ENCODE data around the gene CDC45. TPM values are rescaled to one million over a fixed set of nuclear protein-coding genes. Genes with fewer than 3 reads are reported as not detected.

The CDC45 gene
- total RNA-seq, 1 experiment from 2014 or later = 29.1 TPM

DNA sequence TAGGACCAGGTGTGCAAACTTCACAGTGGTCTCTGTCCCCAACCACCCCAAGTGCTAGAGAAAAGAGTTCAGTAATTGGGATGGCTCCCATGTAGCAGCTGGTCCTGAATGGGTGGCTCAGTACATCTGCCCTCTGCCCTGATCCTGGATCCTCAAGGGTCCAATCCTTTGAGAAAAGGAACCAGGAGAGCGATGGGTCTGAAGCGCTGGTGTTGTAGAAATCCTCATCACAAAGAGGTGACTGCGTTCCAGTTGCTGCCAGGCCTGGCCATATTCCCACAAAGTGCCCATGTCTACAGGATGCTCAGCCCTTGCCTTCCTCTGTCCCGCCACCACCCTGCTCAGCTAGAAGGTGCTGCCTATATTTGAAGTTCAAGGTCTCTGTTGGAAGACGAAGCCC lies 26.0 kb upstream of the CDC45 start:
- H3K36me3 ChIP-seq (ENCODE audit: low read depth) = no peaks in the 10 kb centered on the region

DNA sequence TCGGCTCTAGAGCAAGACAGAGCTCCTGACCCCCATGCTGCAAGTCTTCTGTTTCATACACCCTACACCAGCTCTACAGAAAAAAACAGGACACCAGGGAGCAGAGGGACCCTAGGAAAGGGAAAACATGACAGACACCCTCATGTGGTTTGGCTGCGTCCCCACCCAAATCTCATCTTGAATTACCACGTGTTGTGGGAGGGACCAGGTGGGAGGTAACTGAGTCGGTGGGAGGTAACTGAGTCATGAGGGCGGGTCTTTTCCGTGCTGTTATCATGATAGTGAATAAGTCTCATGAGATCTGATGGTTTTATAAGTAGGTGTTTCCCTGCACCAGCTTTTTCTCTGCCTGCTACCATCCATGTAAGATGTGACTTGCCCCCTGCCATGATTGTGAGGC lies 25.6 kb upstream of the CDC45 start:
- Histone ChIP-seq H3K36me3 (ENCODE audit: low read depth) (no peaks in the 10 kb centered on the region), H3K79me2 (ENCODE audit: low read depth) (no peaks in the 10 kb centered on the region), H3K27me3 (ENCODE audit: insufficient read depth, low read depth) (no peaks in the 10 kb centered on the region), H3K27ac (no peak overlapping the region), H3K4me1 (replicated peaks; ENCODE audit: insufficient read depth) (no peaks in the 10 kb centered on the region), H2AFZ (no peak overlapping the region), H3K9me3 (ENCODE audit: insufficient read depth, low read depth) (no peaks in the 10 kb centered on the region), H3F3A (ENCODE audit: insufficient read depth, low read depth) (no peaks in the 10 kb centered on the region; the same call in 1 of the 2 replicates), H3K4me3 (no peak overlapping the region), H3K4me2 (no peak overlapping the region), H3K9me2 (ENCODE audit: insufficient read depth) (no peaks in the 10 kb centered on the region), H4K20me1 (ENCODE audit: insufficient read depth) (no peaks in the 10 kb centered on the region)
- ChIA-PET CTCF (no interaction called here), POLR2A (ENCODE audit: unreplicated experiment) (no interaction called here)
- TF ChIP-seq, protein P1, sequence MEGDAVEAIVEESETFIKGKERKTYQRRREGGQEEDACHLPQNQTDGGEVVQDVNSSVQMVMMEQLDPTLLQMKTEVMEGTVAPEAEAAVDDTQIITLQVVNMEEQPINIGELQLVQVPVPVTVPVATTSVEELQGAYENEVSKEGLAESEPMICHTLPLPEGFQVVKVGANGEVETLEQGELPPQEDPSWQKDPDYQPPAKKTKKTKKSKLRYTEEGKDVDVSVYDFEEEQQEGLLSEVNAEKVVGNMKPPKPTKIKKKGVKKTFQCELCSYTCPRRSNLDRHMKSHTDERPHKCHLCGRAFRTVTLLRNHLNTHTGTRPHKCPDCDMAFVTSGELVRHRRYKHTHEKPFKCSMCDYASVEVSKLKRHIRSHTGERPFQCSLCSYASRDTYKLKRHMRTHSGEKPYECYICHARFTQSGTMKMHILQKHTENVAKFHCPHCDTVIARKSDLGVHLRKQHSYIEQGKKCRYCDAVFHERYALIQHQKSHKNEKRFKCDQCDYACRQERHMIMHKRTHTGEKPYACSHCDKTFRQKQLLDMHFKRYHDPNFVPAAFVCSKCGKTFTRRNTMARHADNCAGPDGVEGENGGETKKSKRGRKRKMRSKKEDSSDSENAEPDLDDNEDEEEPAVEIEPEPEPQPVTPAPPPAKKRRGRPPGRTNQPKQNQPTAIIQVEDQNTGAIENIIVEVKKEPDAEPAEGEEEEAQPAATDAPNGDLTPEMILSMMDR (conservative IDR thresholded peaks at IDR 0.05) = no peak
- TF ChIP-seq EZH2 (IDR thresholded peaks at IDR 0.05; ENCODE audit: low read depth) = no peak
- intact Hi-C loops (cut with micrococcal nuclease; ENCODE audit: unreplicated experiment) = no loop called here
- no peak for DNase-seq
- BruUV-seq (replicated peaks) = no TSS peak

More for the DNA sequence above, 26.0 kb upstream of the CDC45 start:
- no peak overlapping the region for H2AFZ ChIP-seq
- no peak for TF ChIP-seq EZH2 (IDR thresholded peaks at IDR 0.05; ENCODE audit: low read depth)
- TF ChIP-seq, protein P1 (conservative IDR thresholded peaks at IDR 0.05) = no peak
- H3K4me3 ChIP-seq = no peak overlapping the region
- no peak overlapping the region for H3K4me2 ChIP-seq
- ChIA-PET CTCF (no interaction called here), POLR2A (ENCODE audit: unreplicated experiment) (no interaction called here)
- DNase-seq = no peak
- no peaks in the 10 kb centered on the region for H3K9me3 ChIP-seq (ENCODE audit: insufficient read depth, low read depth)
- H3K27me3 ChIP-seq (ENCODE audit: insufficient read depth, low read depth) = no peaks in the 10 kb centered on the region
- H3K27ac ChIP-seq = no peak overlapping the region
- no peaks in the 10 kb centered on the region for H3K9me2 ChIP-seq (ENCODE audit: insufficient read depth)
- intact Hi-C loops (cut with micrococcal nuclease; ENCODE audit: unreplicated experiment) = no loop called here
- no TSS peak for BruUV-seq (replicated peaks)
- no peaks in the 10 kb centered on the region for H3K79me2 ChIP-seq (ENCODE audit: low read depth)
- H4K20me1 ChIP-seq (ENCODE audit: insufficient read depth) = no peaks in the 10 kb centered on the region
- H3K4me1 ChIP-seq (replicated peaks; ENCODE audit: insufficient read depth) = no peaks in the 10 kb centered on the region
- H3F3A ChIP-seq (ENCODE audit: insufficient read depth, low read depth) = no peaks in the 10 kb centered on the region; the same call in 1 of the 2 replicates

DNA sequence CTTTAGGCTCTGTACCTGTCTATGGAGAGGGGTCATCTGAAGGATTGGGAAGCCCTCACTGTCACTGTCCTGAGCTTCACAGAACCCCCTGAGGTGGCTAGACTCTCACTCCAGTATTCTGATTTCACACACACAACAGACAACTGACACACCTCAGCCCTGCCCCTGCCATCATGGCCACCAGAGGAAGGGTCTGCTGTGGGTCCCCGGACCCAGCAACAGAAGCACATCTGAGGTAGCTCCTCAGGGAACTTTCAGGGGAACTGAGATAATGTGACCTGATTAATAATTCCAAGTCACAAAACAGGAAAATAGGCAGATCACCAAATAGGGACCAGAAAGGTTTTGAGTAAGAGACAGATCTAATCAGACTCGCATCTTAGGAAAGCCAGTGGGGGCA lies 24.7 kb upstream of the CDC45 start:
- H3K9me3 ChIP-seq (ENCODE audit: insufficient read depth, low read depth) = no peaks in the 10 kb centered on the region
- no peak overlapping the region for H2AFZ ChIP-seq
- H3K9me2 ChIP-seq (ENCODE audit: insufficient read depth) = no peaks in the 10 kb centered on the region
- TF ChIP-seq EZH2 (IDR thresholded peaks at IDR 0.05; ENCODE audit: low read depth) = no peak
- TF ChIP-seq, protein P1 (conservative IDR thresholded peaks at IDR 0.05) = no peak
- H3K79me2 ChIP-seq (ENCODE audit: low read depth) = no peaks in the 10 kb centered on the region
- no peaks in the 10 kb centered on the region for H3K27me3 ChIP-seq (ENCODE audit: insufficient read depth, low read depth)
- H3K4me3 ChIP-seq = no peak overlapping the region
- H3K27ac ChIP-seq = no peak overlapping the region
- H3F3A ChIP-seq (ENCODE audit: insufficient read depth, low read depth) = no peaks in the 10 kb centered on the region; the same call in 1 of the 2 replicates
- intact Hi-C loops (cut with micrococcal nuclease; ENCODE audit: unreplicated experiment) = no loop called here
- H3K36me3 ChIP-seq (ENCODE audit: low read depth) = no peaks in the 10 kb centered on the region
- no peaks in the 10 kb centered on the region for H3K4me1 ChIP-seq (replicated peaks; ENCODE audit: insufficient read depth)
- H3K4me2 ChIP-seq = no peak overlapping the region
- no TSS peak for BruUV-seq (replicated peaks)
- ChIA-PET POLR2A (ENCODE audit: unreplicated experiment) (no interaction called here), CTCF (no interaction called here)
- DNase-seq = no peak
- no peaks in the 10 kb centered on the region for H4K20me1 ChIP-seq (ENCODE audit: insufficient read depth)
